ENCODE measurements around the gene ZNRD2.

ZNRD2 gene

DNA sequence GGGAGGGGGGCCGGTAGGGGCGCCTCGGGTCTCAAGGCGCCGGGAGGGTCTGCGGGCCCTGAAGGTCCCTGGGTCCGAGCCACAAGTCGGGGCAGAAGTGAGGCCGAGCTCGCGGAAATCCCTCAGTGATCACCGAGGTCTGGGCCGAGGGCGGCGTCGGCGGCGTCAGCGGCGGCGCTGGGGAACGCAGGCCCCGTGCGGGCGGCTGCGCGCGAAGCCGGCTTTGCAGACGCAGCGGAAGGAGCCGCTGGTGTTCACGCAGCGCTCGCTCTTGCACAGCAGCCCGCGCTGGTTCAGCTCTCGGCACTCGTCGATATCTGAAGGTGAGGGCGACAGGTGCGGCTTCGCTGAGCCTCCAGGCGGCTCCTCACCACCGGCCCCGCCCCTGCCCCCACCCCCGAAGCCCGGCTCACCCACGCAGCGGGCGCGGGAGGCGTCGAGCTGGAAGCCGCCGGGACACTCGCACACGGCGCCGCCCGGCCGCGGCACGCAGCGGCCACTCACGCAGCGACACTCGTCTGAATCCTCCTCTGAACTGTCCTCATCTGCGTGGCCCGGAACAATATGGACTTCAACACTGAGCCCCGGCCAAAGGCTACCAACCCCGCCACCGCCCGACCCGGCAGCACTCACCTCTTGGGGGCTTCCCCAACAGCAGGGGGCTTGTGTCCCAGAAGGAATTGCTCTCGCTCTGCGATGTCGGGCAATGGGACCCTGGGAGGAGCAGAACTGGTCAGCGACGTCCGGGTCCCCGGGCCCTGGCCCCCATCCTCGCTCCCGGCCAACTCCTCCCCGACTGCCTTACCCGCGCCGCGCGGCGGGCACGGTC lies 31.1 kb upstream of the ZNRD2 start:
- FAIRE-seq = no peak

DNA sequence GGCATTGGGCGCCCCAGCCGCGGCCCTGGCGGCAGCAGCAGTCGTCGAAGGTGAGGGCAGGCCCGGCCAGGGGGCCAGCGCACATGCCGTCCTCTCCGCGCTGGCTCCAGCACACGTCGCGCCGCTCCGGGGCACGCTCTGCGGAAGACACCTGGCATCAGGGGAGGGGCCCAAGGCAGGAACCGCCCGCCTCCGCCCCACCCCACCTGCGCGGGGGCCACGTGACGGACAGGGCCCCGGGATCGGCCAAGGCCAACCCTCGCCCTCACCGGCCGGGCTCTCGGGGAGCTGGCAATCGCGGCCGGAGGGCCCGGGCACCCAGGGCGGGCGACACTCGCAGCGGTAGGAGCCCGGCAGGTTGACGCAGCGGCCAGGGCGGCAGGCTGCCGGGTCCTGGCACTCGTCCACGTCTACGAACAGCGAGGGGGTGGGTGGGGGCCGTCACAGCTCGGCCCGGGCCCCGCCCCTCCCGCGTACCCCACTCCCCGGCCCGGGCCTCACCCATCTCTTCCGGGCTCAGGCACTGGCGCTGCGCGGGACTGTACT lies 30.5 kb upstream of the ZNRD2 start:
- FAIRE-seq = no peak

DNA sequence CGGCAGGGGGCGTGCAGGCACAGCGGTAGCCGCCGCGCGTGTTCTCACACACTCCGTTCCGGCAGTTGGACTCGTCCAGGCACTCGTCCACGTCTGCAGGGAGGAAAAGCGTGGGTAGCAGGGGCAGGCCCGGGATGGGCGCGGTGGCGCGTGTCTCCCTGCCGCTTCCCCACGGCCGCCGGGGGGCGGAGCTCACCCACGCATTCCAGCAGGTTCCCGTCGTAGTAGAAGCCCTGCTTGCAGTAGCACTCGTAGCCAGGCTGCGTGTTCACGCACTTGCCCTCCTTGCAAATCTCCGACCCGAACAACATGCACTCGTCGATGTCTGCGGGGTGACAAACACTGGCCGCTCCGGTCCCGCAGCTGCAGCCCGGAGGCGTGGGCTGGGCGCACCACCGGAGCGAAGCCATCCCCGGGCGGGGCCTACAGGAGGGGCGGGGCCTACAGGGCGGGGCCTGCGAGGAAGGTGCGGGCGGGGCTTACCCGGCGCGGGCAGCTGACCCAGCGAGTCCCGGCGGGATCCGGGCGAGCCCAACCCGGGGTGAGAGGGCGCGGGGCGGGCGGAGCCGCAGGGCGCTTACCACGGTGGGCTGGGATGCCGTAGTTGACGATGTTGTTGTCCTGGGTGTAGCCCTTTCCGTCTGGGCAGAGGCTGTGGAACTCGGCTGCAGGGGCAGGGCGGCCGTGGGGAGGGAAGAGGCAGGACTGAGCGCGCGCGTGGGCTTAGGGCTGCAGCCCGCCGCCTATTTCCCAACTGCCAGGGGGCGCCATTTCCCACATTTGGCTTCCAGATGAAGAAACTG lies 29.8 kb upstream of the ZNRD2 start:
- no peak for FAIRE-seq

DNA sequence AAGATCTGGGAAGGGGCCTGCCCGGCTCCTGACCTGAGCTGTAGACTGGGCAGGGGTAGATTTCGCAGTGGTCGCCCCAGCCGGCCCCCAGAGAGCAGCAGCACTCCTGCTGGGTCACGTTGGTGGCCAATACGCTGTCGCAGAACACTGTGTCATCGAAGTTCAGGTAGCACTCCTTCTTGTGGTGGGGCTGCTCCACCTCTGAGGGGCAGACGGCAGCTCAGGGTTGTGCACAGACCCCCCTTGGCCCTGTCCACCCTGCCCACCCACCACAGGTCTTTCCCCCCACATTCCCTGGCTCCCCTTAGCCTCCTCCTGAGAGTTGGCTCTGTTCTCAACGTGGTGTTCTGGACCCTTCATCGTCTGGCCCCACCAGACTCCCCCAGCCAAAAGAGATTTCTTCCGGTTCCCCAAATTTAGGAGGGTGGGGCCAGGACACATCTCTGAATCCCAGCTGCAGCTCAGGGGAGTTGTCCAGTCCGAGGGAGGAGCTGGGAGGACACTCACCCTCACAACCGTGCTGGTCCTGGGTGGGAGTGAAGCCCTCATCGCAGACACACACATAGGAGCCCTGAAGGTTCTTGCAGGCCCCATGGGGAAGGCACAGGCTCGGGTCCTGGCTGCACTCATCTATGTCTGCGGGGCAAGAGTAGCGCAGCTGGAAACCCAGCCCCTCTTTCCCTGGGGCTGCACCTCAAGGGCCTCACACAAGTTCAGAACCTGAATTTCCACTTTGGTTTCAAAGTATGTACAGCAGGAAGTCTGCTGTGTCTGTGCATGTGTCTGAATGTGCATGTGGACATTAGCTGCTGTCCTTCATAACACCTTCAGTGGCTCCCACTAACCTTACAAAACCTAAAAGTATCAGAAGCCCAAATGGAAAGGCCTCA lies 28.9 kb upstream of the ZNRD2 start:
- FAIRE-seq = no peak

DNA sequence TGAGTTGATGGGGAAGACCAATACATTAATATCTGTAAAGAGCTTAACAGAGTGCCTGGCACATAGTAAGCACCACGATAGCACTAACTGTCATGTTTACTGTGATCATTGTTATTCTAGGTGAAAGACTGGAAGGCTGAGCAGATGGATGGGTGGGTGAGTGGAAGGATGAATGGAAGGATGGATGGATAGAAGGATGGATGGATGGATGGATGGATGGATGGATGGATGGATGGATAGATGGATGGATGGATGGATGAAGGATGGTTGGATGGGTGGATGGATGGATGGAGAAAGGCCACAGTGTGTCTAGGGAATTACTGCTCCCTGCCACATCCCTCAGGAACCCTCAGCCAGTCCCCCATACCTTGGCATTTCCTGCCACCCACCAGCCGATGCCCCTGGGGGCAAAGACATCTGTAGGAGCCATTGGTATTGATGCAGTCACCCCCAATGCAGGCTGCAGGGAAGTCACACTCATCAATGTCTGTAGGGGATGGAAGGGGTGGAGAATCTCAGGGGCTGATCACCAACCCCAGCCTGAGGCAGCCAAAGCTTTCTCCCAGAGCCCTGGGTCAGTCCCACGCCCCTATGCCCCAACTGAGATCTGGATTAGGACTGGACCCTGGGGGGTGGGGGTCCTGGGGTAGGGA lies 27.4 kb upstream of the ZNRD2 start:
- no peak for FAIRE-seq

DNA sequence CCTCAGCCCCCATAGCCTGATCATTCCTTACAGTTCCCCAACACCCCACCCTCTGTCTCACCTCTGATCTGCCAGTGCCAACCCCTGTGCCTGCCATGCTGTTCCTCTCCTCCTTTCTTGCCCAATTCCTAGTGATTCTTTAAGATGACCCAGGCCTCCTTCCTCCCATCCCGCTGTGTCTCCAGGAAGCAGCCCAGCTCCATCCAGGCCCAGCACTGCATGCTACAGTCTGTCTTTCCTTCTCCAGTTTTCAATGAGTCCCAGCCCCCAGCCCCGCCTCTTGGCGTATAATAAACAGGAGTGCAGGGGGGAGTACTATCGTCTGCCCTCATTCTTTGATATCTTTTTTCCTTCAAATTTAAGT lies 24.4 kb upstream of the ZNRD2 start:
- FAIRE-seq = no peak

DNA sequence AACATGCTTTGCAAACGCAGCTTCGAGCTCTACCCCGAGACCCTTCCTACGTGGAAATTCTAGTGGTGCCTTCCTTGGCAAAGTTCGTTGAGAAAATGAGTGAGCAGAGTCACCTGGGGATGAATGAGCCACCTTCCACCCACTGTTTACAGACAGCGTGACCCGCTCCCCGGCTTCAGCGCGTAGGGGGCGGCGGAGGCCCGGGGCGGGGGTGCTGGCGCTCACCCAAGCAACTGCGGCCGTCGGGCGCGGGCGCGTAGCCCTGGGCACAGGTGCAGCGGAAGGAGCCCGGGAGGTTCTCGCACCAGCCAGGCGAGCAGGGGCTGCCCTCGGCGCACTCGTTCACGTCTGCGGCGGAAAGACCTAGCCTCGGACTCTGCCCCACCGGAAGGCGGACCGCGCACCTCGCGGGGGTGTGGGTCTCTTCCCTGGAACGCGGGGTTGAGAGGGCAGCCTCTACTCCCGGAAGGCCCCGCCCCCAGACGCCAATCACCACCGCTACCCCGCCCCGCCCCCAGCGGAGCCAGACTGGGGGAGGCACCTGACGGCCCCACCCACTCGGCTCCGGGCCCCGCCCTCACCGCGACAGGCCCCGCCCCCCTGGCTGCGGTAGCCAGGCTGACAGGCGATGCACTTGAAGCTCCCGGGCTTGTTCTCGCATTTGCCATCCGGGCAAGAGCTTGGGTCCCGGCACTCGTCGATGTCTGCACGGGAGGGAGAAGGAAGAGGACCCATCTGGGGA lies 23.9 kb upstream of the ZNRD2 start:
- FAIRE-seq = no peak

DNA sequence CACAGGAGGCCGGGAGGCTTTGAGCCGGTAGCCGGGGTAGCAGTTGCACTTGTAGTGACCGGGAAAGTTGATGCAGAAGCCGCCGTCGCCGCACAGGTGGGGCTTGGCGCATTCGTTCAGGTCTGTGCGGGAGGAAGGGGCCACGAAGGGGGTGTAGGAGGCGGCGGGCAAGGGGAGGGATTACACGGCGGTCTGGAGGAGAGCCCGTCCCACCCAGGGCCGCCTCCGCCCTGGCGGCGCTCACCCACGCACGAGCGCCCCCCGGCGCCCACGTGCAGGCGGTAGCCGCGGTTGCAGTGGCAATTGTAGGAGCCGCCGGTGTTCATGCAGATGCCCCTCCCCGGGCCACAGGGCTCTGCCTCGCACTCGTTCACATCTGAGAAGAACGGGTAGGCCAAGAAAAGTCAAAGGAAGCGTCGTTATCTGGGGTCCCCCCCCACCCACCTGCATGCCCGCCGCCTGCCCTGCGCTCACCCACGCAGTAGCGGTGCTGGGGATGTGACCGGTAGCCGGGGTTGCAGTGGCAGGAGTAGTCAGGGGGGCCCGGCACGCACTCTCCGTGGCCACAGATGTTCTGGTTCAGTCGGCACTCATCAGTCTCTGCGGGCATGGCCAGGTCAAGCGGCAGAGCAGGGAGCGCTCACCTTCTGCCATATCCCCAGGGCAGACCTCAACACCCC lies 22.7 kb upstream of the ZNRD2 start:
- FAIRE-seq = no peak

DNA sequence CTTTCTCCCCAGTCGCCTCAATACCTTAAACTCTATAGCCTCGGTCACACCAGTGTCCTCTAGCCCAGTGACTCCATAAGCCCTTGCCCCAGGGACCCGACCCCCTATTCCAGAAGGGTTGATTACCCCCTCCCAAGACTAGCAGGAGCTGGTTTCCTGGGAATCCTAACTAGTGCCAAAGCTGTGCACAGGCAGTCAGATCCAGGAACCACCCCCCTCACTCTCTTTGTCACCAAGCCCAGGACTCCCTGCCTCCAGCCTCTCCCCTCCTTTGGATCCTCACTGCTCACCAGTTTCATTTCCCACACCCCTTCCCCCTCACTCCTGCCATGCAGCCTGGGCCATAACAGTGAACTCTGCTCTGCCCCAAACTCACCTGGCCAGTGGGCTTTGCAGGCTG lies 21.9 kb upstream of the ZNRD2 start:
- no peak for FAIRE-seq

DNA sequence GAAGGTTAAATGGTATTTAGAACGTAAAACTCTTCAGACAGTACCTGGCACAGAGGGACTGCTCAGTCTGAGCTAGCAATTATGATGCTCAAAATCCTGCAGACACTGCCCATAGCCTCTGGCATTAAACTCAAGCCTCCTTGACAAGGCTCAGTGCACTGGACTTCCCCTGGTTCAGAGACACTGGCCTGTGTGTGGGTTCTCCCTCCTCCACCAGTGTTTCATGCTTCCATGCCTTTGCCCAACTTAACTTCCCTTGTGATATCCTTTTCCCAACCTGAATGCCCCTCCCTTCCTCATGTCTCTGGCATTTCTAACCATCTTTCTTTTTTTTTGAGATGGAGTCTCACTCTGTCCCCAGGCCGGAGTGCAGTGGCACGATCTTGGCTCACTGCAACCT lies 21.2 kb upstream of the ZNRD2 start:
- FAIRE-seq = no peak

DNA sequence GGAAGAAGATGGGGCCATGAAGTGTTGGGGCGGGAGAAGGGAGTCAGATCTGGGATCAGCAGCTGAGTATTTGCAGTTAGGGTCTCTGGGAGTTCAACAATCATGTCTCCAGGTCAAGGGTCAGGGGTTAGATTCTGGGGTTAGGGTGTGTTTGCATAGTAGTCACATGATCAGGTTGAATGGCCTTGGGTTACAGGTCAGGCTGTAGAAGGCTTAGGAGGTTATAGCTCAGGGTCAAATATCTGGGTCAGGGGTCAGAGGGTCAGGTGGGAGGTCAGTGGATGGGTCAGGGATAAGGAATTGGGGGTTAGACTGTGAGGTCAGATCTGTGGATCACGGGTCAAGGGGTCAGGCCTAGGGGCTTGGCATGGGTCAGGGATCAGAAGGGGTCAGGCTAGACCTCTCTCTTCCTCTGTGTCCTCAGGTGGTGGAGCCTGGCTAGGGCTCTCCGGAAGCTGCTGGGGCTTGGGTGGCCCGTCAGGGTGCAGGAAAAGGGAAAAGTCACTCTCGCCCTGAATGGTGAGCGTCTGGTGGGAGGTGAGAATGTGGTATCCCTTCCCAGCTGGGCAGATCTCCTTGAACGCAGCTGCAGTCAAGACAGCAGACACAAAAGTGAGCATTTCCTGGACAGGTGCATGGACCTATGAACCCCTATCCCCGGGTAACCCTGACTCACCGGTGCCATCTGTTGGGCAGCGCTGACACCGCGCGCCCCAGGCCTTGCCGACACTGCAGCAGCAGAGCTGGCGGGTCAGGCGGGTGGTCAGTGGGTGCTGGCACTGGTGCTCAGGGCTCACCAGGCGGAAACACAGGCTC lies 18.5 kb upstream of the ZNRD2 start:
- FAIRE-seq = no peak

DNA sequence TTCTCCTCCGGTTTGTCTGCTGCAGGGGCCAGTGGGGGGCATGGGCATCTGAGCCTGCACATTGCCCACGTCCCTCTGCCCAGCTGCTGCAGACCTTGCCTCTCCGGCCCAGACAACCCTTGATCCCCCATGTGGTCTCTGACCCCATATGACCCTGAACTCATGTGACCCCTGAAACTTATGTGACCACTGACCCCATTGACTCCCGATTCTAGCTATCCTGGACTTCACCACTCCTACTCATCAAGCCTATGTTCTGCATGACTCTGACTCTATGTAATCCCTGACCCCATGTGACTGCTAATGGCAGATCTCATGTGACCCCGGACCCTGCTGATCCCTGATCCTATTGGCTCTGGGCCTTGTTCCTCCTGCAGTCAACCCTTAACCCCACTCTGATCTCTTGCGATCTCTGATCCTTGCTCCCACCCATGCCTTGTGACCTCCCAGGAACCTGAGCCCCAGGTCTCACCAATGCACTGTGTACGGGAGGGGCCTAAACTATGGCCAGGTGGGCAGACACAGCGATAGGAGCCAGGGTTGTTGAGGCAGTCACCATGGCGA lies 17.8 kb upstream of the ZNRD2 start:
- no peak for FAIRE-seq

DNA sequence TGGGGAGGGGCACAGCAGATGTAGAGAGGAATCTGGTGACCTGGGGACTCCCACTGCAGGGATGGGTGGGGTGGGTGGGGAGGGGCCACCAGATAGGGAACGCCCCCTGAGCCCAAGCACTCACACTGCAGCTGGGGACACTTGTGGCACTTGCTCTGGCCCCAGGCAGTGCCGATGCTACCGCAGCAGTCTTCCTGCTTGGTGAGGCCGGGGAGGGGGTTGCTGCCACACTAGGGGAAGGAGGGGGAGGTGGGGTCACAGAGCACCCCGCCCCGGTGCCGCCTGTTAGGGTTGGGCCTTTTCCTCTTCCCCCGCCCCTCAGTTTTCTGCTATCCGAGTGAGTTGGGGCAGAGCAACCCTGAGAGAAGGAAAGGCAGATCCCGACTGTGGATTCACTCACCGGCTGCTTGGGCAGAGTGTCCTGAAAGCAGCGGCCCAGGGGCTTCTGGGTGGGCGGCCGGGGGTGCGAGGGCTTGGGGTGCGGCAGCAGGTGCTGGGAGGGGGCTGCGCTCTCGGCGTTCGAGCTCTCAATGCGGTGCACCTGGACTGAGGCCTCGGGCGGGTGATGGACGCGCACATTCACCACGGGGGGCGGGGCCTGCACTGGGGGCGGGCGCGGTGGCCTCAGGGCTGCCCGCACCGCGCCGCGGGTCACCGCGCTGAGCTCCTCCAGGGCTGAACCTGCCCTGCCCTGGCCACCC lies 16.8 kb upstream of the ZNRD2 start:
- no peak for FAIRE-seq

DNA sequence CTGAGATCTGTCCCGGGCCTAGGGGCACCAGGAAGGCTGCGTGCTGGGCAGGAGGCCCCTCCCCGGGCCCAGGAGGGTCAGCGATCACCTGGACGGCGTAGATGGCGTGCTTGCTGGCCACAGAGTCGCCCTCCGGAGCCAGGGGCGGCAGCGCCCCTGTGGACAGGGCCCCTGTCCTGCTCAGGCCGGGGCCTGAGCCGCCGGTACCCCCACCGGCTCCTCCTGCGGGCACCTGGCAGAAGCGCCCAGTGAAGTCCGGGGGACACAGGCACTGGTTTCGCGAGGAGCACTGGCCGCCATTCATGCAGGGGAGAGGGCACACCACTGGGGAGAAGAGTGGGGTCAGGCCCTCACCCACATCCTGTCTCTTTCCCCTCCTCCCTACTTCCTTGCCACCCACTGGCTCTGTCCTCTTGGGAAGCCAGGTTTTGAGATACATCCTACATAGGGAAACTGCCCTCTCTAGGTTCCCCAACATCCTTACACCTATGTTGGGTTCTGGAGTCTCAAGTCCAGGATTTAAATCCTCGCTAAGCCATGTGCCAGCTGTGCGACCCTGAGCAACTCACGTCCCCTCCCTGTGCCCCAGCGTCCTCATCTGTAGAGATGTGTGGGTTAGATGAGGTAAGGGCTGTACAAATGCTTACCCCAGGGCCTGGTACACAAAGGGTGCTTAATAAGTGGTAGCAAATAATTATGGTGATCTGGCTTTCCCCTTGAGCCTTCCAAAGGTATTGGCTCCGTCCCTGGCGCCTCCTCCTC lies 16.0 kb upstream of the ZNRD2 start:
- no peak for FAIRE-seq

DNA sequence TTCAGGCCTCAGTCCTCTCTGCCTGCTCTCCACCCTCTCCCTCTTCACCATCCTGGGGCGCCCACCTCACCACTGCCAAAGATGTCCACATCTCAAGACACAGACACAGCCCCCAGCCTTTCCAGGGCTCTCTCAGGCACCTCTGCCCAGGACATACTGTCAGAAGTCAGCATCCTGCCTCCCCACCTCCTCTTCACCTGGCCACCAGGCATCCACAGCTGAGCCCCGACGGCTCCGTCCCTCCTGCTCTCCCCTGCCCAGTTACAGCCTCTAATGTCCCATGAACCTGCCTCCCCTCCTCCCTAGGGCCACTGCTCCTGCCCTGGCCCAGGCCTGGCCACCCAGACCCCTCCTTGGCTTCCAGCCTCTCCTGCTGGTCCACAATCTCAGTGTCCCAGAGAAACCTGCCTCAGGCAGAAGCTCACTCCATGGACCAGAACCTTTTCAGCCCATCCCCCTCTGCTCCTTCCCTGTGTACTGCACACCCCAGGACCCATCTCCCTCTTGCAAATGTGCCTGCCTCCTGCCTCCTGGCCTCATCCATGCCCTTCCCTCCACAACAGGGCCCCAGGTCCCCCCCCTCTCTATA lies 15.3 kb upstream of the ZNRD2 start:
- no peak for FAIRE-seq

DNA sequence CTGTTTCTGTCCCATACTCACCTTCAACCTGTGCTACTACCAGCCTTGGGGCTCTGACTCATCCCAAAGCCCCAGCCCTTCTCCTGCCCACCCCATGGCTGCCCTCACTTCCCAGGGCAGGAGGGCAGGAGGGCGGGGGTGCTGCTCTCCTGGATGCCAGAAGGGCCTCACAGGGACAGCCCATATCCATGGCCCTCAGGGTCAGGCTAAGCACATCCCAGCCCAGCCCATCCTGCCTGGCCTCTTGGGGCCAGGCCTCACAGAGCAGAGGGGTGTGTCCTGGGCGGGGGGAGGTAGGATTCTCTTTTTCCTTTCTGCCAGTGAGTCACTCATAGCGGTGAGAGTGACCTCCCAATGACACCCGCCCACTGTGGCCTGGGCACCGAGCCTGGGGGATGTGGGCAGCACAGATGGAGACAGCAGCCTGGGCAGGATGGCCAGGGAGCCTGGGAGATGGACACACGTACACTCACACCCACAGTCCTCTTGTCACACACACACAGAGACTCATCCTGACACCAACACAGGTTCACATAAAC lies 14.5 kb upstream of the ZNRD2 start:
- no peak for FAIRE-seq

DNA sequence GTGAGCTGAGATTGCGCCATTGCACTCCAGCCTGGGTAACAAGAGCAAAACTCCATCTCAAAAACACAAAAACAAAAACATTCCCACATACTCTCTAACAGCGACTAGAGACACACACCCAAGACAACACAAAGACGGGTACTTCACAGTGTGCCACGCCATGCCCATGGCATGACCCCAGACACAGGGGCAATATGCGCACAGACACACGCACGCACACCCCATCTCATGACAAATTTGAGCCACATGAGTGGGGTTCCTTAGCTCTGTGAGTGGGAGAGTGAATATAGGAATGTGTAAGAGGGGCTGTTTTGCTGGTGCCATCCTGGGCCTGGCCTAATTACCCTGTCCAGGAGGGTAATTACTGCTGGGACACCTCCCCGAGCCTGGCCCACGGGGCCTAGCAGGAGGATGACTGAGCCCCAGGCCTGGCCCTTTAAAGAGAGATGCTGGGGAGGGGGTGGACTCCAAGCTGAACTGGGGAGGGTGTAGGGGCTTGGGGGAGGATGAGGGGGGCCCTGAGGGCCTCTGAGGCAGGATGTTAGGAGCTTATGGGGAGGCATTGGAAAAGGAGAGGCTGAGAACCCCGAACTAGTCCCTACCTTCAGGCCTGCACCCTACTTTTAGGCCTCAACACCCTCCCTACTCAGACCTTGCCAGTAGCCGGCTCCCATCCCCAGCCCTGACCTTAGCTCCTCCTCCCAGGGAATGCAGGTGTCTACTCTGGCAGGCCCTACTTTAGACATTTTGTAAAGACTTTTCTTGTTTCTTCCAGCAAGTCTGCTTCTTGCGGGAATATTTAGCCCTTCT lies 13.6 kb upstream of the ZNRD2 start:
- FAIRE-seq = no peak

Data from A204.1 (cell line).